GM12874 (cell line): ENCODE results near the gene G0S2.

Experiments
- TF ChIP-seq, protein P1 (sequence below): IDR thresholded peaks from 2 replicates; pipeline ENCODE4 v1.5.1; 2011; ENCODE audit warnings: low read depth, mild to moderate bottlenecking, control low read depth, low read length, moderate library complexity; ENCODE audit not compliant: insufficient read depth

G0S2 gene

DNA sequence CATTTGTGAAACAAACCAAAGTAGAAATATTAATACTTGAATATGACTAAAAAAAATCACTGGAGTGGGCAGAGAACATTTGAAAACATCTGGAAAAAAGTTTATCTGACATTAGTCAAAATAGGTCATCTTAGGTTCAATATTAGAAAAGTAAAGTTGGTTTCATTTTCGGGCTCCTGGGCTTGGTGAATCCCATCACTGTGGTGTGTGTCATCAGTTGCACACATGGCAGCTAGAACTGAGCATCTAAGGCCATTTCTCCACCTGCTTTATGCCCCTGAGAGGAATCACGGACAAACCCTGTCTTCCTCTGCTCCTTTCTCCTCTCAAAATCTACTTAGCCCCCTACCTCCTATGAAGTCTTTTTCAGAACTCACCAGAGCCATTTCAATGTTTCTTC, 34.9 kb downstream of the G0S2 start:
- TF ChIP-seq, protein P1, sequence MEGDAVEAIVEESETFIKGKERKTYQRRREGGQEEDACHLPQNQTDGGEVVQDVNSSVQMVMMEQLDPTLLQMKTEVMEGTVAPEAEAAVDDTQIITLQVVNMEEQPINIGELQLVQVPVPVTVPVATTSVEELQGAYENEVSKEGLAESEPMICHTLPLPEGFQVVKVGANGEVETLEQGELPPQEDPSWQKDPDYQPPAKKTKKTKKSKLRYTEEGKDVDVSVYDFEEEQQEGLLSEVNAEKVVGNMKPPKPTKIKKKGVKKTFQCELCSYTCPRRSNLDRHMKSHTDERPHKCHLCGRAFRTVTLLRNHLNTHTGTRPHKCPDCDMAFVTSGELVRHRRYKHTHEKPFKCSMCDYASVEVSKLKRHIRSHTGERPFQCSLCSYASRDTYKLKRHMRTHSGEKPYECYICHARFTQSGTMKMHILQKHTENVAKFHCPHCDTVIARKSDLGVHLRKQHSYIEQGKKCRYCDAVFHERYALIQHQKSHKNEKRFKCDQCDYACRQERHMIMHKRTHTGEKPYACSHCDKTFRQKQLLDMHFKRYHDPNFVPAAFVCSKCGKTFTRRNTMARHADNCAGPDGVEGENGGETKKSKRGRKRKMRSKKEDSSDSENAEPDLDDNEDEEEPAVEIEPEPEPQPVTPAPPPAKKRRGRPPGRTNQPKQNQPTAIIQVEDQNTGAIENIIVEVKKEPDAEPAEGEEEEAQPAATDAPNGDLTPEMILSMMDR: no peak

DNA sequence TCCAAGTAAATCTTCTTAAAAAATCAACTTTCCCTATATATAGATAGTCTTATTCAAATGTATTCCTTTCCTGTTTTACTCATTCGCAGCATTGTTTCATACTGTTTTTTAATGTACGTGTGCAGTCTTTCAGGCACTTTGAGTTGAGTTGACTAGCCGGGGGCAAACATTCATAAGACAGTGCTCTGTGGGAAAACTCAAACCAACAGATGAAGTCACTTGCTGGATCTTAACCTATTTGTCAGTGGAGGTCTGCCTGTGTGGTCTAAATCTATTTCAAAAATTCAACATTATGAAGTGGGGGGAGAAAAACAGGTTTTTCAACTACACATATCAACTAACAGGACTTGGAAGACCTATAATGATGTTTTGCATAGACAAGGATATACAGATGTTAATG, 35.6 kb downstream of the G0S2 start:
- TF ChIP-seq, protein P1: no peak

DNA sequence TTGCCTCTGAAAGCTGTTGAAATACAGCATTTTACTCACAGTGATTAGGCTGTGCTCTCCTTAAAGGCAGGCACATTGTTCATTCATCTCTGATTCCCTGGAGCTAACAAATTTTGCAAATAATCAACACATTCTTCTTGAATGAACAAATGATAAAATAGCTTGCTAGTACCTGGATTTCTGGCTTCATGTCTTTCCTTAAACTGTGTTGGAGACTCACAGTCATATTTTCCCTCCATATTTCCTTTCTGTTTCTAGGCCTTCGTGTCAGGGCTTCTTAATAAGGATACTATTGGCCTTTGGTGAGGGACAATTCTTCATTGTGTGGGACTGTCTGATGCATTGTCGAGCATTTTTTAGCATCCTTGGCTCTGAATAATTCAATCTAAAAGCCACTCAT, 39.1 kb downstream of the G0S2 start:
- TF ChIP-seq, protein P1: no peak

DNA sequence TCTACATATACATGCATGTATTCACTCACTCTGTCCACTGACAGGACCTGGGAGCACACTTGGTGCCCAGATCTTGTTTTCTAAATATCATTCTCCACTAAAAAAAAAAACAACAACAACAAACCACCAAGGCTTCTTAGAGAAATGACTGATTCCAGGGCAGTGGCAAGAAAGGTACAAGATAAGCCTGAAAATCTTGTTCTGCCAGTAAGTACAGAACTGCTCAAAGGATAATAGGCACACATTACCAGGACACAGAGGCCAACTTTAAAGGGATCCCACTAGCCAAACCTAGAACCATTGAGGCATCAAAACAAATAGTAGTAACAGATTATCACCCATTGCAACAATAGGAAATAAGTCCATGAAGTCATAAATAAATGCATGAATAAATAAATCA, 40.1 kb downstream of the G0S2 start:
- TF ChIP-seq, protein P1: no peak

DNA sequence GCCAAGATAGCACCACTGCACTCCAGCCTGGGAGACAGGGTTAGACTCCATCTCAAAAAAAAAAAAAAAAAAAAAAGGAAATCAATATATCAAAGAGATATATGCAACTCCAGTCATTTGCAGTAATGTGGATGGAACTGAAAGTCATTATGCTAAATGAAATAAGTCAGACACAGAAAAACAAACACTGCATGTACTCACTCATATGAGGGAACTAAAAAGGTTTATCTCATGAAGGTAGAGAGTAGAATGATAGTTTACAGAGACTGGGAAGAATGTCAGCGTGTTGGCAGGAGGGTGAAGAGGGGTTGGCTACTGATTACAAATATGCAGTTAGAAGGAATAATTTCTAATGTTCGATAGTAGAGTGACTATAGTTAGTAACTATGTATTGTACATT, 42.6 kb downstream of the G0S2 start:
- TF ChIP-seq, protein P1: no peak

DNA sequence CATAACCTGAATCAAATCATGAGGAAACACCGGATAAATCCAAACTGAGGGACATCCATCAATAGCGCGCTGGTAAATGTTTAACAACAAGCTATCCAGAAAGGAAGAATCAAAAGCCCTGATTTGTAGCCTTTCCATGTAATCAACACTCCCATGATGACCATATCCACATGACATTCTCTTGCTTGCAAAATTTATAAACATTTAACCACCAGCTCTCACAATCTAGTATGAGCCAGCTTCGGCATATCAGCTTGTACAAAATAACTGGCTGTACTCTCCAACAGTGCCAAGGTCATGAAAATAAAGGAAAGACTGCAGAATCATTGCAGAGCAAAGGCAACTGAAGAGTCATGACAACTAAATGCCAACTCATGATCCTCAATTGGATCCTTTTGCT, 45.1 kb downstream of the G0S2 start:
- TF ChIP-seq, protein P1: no peak

DNA sequence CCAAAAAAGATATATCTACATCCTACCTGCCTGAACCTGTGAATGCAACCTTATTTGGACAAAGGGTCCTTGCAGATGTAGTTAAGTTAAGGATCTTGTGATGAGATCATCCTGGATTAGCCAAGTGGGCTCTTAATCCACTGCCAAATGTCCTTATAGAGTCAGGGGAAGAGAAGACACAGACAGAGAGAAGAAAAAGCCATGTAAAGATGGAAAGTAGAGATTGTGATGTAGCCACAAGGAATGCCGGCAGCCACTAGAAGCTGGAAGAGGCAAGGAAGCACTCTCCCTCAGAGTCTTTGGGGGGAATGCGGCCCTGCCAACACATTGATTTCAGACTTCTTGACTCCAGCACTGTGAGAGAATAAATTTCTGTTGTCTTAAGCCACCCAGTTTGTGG, 45.6 kb downstream of the G0S2 start:
- TF ChIP-seq, protein P1: no peak

DNA sequence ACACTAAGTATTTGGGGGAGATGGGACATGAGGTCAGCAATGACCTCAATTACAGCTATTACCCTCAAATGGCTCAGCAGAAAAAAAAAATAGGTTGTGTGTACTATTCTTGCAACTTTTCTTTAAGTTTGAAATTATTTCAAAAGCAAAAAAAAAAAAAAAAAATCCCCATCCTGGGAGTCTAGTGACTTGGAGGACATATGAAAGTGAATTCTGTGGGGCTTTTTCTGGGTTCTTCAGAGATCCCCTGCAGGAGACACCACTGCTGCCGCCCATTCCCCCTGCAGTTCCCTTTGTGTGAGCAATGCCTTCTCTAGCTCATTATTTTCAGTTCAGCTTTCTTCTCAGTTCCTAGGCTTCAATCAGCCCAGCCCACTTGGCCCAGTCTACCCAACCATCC, 46.1 kb downstream of the G0S2 start:
- TF ChIP-seq, protein P1: no peak
